Measurements from ENCODE around the gene GPRC5A.
A peak's percentile ranks its signal among the peaks of the same experiment; 100 is the strongest.
"Not testable (repeated sequence)": the region's sequence is repeated elsewhere in the genome, so short reads cannot be mapped to it uniquely, and the experiment has no call there.

Gene GPRC5A

GRCh38 chr12:12891080-12891880 is at the start of gene GPRC5A:
TSS of gene GPRC5A (plus strand) at chr12:12891562. CDS start at chr12:12908250, 16,688 bp downstream.
- DNase-seq (ENCODE audit: low read depth, low spot score), result peak; percentile 94

GRCh38 chr12:12845794-12846243 is 45.5 kb upstream of the GPRC5A start:
- DNase-seq (ENCODE audit: low read depth, low spot score), result no peak
- H3K27ac ChIP-seq, result no peak overlapping the region

More at GRCh38 chr12:12891080-12891880, at the start of gene GPRC5A:
- peak within 1 kb of the TSS; percentile 95 for H3K27ac ChIP-seq

- H3K27ac ChIP-seq; DNase-seq (ENCODE audit: low read depth, low spot score): not testable (repeated sequence)
These were observed 44.6 kb upstream of the GPRC5A start for GRCh38 chr12:12846780-12847179.

- no peak for DNase-seq (ENCODE audit: low read depth, low spot score)
- H3K27ac ChIP-seq, result no peak overlapping the region
These were observed 37.9 kb upstream of the GPRC5A start for GRCh38 chr12:12853435-12853834.

GRCh38 chr12:12859690-12860089 is 31.7 kb upstream of the GPRC5A start:
- DNase-seq (ENCODE audit: low read depth, low spot score), result no peak

GRCh38 chr12:12864243-12864642 is 27.1 kb upstream of the GPRC5A start:
- no peak for DNase-seq (ENCODE audit: low read depth, low spot score)
- no peak overlapping the region for H3K27ac ChIP-seq

More at GRCh38 chr12:12859690-12860089, 31.7 kb upstream of the GPRC5A start:
- H3K27ac ChIP-seq, result no peak overlapping the region

- DNase-seq (ENCODE audit: low read depth, low spot score), result no peak
- no peak overlapping the region for H3K27ac ChIP-seq
These were observed 22.7 kb upstream of the GPRC5A start for GRCh38 chr12:12868477-12869235.

GRCh38 chr12:12870465-12870864 is 20.9 kb upstream of the GPRC5A start:
- peak overlapping the region; percentile 99 for H3K27ac ChIP-seq
- DNase-seq (ENCODE audit: low read depth, low spot score), result peak; percentile 73

- no peak for DNase-seq (ENCODE audit: low read depth, low spot score)
- H3K27ac ChIP-seq, result peak overlapping the region; percentile 99
These were observed 19.7 kb upstream of the GPRC5A start for GRCh38 chr12:12871587-12872138.

GRCh38 chr12:12872139-12872933 is 19.0 kb upstream of the GPRC5A start:
- peak; percentile 96 for DNase-seq (ENCODE audit: low read depth, low spot score)
- peak overlapping the region; percentile 99 for H3K27ac ChIP-seq

- peak overlapping the region; percentile 99 for H3K27ac ChIP-seq
- peak; percentile 73 for DNase-seq (ENCODE audit: low read depth, low spot score)
These were observed 18.5 kb upstream of the GPRC5A start for GRCh38 chr12:12872934-12873275.

- DNase-seq (ENCODE audit: low read depth, low spot score), result no peak
- peak overlapping the region; percentile 99 for H3K27ac ChIP-seq
These were observed 17.3 kb upstream of the GPRC5A start for GRCh38 chr12:12874029-12874428.

GRCh38 chr12:12875301-12875700 is 16.1 kb upstream of the GPRC5A start:
- not testable (repeated sequence) for H3K27ac ChIP-seq; DNase-seq (ENCODE audit: low read depth, low spot score)

- DNase-seq (ENCODE audit: low read depth, low spot score), result no peak
- peak overlapping the region; percentile 74 for H3K27ac ChIP-seq
These were observed 14.1 kb upstream of the GPRC5A start for GRCh38 chr12:12877153-12877768.

GRCh38 chr12:12877781-12878455 is 13.4 kb upstream of the GPRC5A start:
- peak overlapping the region; percentile 74 for H3K27ac ChIP-seq
- no peak for DNase-seq (ENCODE audit: low read depth, low spot score)

- H3K27ac ChIP-seq, result peak overlapping the region; percentile 97
- DNase-seq (ENCODE audit: low read depth, low spot score), result no peak
These were observed 10.8 kb upstream of the GPRC5A start for GRCh38 chr12:12880537-12880936.

GRCh38 chr12:12881151-12881909 is 10.0 kb upstream of the GPRC5A start:
- peak; percentile 73 for DNase-seq (ENCODE audit: low read depth, low spot score)
- H3K27ac ChIP-seq, result peak overlapping the region; percentile 97

GRCh38 chr12:12882288-12882687 is 9.1 kb upstream of the GPRC5A start:
- H3K27ac ChIP-seq, result peak overlapping the region; percentile 97

More at GRCh38 chr12:12882288-12882687, 9.1 kb upstream of the GPRC5A start:
- no peak for DNase-seq (ENCODE audit: low read depth, low spot score)

Data from epithelial cell of prostate (primary cell).